ENCODE data around the gene TUBB.
"Not testable (repeated sequence)": the region's sequence is repeated elsewhere in the genome, so short reads cannot be mapped to it uniquely, and the experiment has no call there.

TUBB gene

DNA sequence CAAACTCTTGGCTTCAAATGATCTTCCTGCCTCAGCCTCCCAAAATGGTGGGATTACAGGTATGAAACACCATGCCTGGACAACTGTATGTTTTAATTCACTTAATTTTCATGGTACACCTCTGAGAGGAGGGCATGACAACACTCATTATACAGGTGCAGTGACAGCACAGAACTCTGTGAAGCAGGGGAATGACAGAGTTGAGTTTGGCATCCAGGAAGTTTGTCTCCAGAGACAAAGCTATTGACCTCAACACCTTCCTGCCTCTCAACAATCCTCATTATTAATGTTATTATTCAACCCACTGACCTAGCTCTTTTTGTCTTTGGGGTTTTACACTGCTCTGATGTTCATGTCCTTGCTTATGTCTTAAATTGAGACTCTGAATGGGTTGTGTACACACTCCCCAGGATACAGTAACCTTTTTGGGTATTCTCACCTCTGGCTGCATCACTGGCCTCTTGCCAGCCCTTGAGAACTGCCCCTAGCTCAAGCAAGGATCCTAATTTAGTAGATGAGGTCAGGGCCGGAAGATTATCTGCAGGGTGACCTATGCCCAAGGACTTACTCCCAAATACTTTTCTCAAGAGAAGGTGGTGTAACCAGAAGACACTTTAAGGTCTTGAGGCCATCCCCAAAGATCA, 37.2 kb downstream of the TUBB start:
- H3K4me3 ChIP-seq (ENCODE audit: low read depth, low read length) = no peak overlapping the region
- TF ChIP-seq, protein P1, sequence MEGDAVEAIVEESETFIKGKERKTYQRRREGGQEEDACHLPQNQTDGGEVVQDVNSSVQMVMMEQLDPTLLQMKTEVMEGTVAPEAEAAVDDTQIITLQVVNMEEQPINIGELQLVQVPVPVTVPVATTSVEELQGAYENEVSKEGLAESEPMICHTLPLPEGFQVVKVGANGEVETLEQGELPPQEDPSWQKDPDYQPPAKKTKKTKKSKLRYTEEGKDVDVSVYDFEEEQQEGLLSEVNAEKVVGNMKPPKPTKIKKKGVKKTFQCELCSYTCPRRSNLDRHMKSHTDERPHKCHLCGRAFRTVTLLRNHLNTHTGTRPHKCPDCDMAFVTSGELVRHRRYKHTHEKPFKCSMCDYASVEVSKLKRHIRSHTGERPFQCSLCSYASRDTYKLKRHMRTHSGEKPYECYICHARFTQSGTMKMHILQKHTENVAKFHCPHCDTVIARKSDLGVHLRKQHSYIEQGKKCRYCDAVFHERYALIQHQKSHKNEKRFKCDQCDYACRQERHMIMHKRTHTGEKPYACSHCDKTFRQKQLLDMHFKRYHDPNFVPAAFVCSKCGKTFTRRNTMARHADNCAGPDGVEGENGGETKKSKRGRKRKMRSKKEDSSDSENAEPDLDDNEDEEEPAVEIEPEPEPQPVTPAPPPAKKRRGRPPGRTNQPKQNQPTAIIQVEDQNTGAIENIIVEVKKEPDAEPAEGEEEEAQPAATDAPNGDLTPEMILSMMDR (IDR thresholded peaks at IDR 0.05; ENCODE audit: low read depth, low read length) = no peak

DNA sequence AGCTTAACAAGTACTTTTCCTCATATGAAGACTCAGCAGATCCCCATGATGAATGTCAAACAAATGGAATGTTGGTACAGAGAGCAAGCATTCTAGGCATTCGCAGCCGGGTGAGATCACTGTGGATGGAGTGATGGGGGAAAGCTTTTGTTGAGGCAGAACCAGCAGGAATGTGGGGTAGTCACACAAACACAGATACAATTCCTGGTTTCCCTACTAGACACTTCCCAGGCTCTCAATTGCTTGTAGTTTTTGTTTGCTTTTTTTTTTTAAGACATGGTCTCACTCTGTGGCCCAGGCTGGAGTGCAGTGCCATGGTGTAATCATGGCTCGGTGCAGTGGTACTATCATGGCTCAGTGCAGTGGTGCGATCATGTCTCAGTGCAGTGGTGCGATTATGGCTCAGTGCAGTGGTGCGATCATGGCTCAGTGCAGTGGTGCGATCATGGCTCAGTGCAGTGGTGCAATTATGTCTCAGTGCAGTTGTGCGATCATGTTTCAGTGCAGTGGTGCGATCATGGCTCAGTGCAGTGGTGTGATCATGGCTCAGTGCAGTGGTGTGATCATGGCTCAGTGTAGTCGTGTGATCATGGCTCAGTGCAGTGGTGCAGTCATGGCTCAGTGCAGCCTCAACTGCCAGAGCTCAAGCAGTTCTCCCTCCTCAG, 39.6 kb downstream of the TUBB start:
- H3K4me3 ChIP-seq (ENCODE audit: low read depth, low read length) = no peak overlapping the region
- TF ChIP-seq, protein P1 (IDR thresholded peaks at IDR 0.05; ENCODE audit: low read depth, low read length) = no peak

DNA sequence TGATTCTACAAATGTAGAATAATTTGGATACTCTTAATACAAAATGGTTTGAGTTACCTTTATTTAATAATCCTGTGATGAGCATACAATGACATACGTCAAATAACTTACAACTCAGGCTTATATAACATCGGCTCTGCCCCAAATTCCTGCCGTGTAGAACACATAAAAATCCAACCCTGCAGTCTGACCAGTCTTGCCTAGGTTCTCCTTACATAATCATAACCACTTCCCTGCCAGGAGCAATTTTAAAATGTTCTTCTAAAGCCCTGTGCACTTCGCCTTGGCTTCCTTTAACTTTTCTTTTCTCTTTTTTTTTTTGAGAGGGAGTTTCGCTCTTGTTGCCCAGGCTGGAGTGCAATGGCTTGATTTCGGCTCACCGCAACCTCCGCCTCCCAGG, 40.4 kb downstream of the TUBB start:
- TF ChIP-seq, protein P1 (IDR thresholded peaks at IDR 0.05; ENCODE audit: low read depth, low read length) = no peak
- H3K4me3 ChIP-seq (ENCODE audit: low read depth, low read length) = no peak overlapping the region

DNA sequence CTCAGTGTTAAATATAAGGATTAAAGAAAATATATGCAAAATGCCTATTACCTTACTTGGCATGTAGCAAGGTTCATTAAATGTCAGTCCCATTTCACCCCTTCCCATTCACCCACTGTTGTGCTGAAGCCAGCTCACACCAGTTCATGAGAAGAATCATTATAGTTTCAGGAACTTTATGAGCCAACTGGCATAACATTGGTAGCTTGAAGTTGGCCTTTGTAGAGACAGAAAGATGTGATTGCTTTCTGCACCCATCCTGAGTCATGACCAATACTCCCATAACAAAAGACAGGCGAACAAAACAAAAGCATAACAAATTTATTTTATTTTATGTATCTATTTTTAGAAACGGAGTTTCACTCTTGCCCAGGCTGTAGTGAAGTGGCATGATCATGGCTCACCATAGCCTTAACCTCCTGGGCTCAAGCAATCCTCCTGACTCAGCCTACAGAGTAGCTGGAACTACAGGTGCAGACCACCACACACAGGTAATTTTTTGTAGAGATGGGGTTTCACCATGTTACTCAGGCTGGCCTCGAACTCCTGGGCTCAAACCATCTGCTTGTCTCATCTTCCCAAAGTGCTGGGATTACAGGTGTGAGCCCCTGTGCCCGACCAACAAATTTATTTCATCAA, 41.8 kb downstream of the TUBB start:
- H3K4me3 ChIP-seq (ENCODE audit: low read depth, low read length) = no peak overlapping the region
- TF ChIP-seq, protein P1 (IDR thresholded peaks at IDR 0.05; ENCODE audit: low read depth, low read length) = no peak

DNA sequence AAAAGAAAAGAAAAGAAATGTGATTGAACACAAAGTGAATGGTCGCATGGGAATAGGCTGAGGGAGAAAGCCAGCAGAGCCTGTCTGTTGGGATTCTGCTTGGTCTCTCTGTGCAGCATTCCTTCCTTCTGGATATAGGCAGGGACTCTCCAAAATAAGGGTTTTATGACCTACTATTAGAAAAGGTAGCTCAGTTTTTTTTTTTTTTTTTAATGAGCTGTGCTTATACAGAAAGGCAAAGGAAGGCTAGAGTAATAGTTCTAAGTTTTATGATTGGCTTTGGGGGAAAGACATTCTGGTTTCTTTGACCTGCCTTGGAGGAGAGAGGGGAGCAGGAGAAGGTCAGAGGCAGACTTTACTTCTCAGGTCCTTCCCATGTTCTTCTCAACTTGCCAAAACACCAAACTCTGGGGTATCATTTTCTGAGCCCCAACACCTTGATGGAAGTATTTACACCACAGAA, 43.0 kb downstream of the TUBB start:
- H3K4me3 ChIP-seq (ENCODE audit: low read depth, low read length) = no peak overlapping the region
- TF ChIP-seq, protein P1 (IDR thresholded peaks at IDR 0.05; ENCODE audit: low read depth, low read length) = no peak

DNA sequence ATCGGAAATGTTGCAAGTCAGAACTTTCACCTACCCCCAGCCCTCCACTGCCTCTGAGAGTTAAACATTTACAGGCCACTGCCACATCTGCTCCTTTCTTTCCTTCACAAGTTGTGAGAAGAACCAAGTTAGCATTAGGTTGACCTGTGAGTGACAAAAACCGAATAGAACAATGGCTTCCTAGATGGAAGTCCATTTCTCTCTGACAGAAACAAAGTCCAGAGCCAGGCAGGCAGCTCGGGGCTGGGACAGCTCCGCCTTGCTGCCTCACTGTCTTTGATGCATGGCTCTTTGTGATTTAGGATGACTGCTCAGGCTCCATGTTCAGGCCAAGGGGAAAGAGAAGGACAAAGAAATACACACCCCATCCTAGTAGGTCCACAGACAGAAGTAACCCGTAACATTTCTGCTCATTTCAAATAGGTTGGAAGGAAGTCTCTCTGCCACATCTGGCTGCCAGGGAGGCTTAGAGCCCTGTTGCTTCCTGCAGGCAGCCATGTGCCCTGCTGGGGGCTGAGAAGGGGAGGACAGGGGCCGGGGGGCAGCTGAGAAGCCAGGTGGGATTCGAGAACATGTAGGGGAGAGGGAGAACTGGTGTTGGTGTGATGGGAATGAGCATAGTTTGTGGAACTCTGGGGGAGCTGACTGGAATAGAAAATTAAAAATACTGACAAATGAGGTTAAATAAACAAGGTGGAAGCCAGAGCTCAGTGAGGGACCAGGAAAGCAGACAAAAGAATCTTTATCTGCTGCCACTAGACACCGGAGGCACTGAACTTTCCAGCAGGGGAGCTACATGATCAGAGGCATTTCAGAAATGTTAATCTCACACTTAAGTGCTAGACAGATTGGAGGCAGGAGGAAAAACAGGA, 43.7 kb downstream of the TUBB start:
- H3K4me3 ChIP-seq (ENCODE audit: low read depth, low read length) = no peak overlapping the region
- TF ChIP-seq, protein P1 (IDR thresholded peaks at IDR 0.05; ENCODE audit: low read depth, low read length) = no peak; the same call in 1 of the 2 replicates

DNA sequence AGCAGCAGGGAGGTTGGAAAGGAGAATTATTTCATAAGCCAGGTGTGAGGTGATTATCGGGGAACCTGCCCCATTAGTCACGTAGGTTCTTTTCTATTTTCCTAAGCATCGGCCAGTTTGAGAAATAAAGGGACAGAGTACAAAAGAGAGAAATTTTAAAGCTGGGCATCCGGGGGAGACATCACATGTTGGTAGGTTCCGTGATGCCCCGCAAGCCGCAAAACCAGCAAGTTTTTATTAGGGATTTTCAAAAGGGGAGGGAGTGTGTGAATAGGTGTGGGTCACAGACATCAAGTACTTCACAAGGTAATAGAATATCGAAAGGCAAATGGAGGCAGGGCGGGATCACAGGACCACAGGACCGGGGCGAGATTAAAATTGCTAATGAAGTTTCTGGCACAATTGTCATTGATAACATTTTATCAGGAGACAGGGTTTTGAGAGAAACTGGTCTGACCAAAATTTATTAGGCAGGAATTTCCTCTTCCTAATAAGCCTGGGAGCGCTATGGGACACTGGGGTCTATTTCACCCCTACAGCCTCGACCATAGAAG, 44.4 kb downstream of the TUBB start:
- H3K4me3 ChIP-seq (ENCODE audit: low read depth, low read length) = not testable (repeated sequence)

DNA sequence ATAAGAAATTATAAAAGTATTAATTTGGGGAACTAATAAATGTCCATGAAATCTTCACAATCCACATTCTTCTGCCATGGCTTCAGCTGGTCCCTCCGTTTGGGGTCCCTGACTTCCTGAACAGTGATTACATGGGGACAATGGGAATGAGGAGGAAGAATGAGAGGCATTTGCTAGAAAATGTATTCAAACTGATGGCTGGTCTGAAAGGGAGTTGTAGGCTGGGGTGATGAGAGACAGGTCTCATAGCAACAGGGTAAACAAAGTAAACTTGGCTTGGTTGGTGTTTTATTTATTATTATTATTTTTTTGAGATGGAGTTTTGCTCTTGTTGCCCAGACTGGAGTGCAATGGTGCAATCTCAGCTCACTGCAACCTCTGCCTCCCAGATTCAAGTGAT, 45.3 kb downstream of the TUBB start:
- H3K4me3 ChIP-seq (ENCODE audit: low read depth, low read length) = not testable (repeated sequence)

All from WI38 (cell line).